H9 (cell line): ENCODE measurements around the gene ANKRD13A. TPM values are rescaled to one million over a fixed set of nuclear protein-coding genes. Genes with fewer than 3 reads are reported as not detected.
A peak's percentile ranks its signal among the peaks of the same experiment; 100 is the strongest.

Experiments
- DNase-seq: peaks from one replicate; pipeline ENCODE4 v3.0.0-alpha.2; 2017
- H2AFZ ChIP-seq: one replicate; pipeline ENCODE4 v1.6.1; 2013; ENCODE audit warnings: mild to moderate bottlenecking, low read length, control low read depth, moderate library complexity
- H2AK5ac ChIP-seq: 2 replicates; pipeline ENCODE4 v1.6.1; 2013; ENCODE audit warnings: low read length, control low read depth, mixed read lengths; ENCODE audit not compliant: insufficient read length
- H2BK120ac ChIP-seq: one replicate; pipeline ENCODE4 v1.6.1; 2013; ENCODE audit warnings: low read depth, mild to moderate bottlenecking, low read length, control low read depth, inconsistent platforms; ENCODE audit not compliant: poor library complexity, severe bottlenecking
- H2BK12ac ChIP-seq: 2 replicates; pipeline ENCODE4 v1.6.1; 2013; ENCODE audit warnings: low read length, control low read depth, mixed read lengths, low read depth; ENCODE audit not compliant: insufficient read length
- H2BK15ac ChIP-seq: 2 replicates; pipeline ENCODE4 v1.6.1; 2013; ENCODE audit warnings: low read depth, low read length, control low read depth
- H2BK20ac ChIP-seq: one replicate; pipeline ENCODE4 v1.6.1; 2013; ENCODE audit warnings: low read depth, mild to moderate bottlenecking, low read length, control low read depth, inconsistent platforms; ENCODE audit not compliant: poor library complexity, severe bottlenecking
- H2BK5ac ChIP-seq: 2 replicates; pipeline ENCODE4 v1.6.1; 2013; ENCODE audit warnings: low read length, control low read depth, mixed read lengths; ENCODE audit not compliant: insufficient read length
- H3K14ac ChIP-seq: 2 replicates; pipeline ENCODE4 v1.6.1; 2013; ENCODE audit warnings: low read length, control low read depth; ENCODE audit not compliant: insufficient read depth
- H3K18ac ChIP-seq: 2 replicates; pipeline ENCODE4 v1.6.1; 2013; ENCODE audit warnings: low read depth, mild to moderate bottlenecking, mixed read lengths, low read length, control low read depth; ENCODE audit not compliant: insufficient read length
- H3K23ac ChIP-seq: 2 replicates; pipeline ENCODE4 v1.6.1; 2013; ENCODE audit warnings: low read length, control low read depth, mixed read lengths, low read depth; ENCODE audit not compliant: insufficient read length
- H3K23me2 ChIP-seq: 2 replicates; pipeline ENCODE4 v1.6.1; 2013; ENCODE audit warnings: low read depth, mild to moderate bottlenecking, mixed read lengths, low read length, control low read depth; ENCODE audit not compliant: insufficient read length, poor library complexity, severe bottlenecking
- H3K27ac ChIP-seq: 2 replicates; pipeline ENCODE4 v1.5.1; 2013; ENCODE audit warnings: low read length, control low read depth, mixed read lengths, low read depth; ENCODE audit not compliant: insufficient read length
- H3K27me3 ChIP-seq: 2 replicates; pipeline ENCODE4 v1.6.1; 2013; ENCODE audit warnings: low read length, control low read depth, inconsistent platforms; ENCODE audit not compliant: insufficient read depth
- H3K4ac ChIP-seq: 2 replicates; pipeline ENCODE4 v1.6.1; 2013; ENCODE audit warnings: low read depth, mild to moderate bottlenecking, control low read depth, inconsistent platforms, low read length, moderate library complexity
- H3K4me1 ChIP-seq: 2 replicates; pipeline ENCODE4 v1.6.1; 2013; ENCODE audit warnings: low read length, control low read depth, inconsistent platforms; ENCODE audit not compliant: insufficient read depth
- H3K4me2 ChIP-seq: 2 replicates; pipeline ENCODE4 v1.6.1; 2013; ENCODE audit warnings: low read length, control low read depth, mixed read lengths; ENCODE audit not compliant: insufficient read length, insufficient read depth
- H3K56ac ChIP-seq: 2 replicates; pipeline ENCODE4 v1.6.1; 2013; ENCODE audit warnings: low read depth, mild to moderate bottlenecking, mixed read lengths, low read length, control low read depth; ENCODE audit not compliant: insufficient read length
- H3K79me1 ChIP-seq: 2 replicates; pipeline ENCODE4 v1.6.1; 2013; ENCODE audit warnings: low read depth, mild to moderate bottlenecking, moderate library complexity, low read length, control low read depth, inconsistent platforms; ENCODE audit not compliant: insufficient read depth, poor library complexity, severe bottlenecking
- H3K79me2 ChIP-seq: 2 replicates; pipeline ENCODE4 v1.6.1; 2013; ENCODE audit warnings: low read length, control low read depth, inconsistent platforms; ENCODE audit not compliant: insufficient read depth
- H3K9ac ChIP-seq: 2 replicates; pipeline ENCODE4 v1.6.1; 2013; ENCODE audit warnings: low read length, control low read depth, mixed read lengths; ENCODE audit not compliant: insufficient read length; ENCODE audit errors: extremely low read depth
- H3K9me3 ChIP-seq: one replicate; pipeline ENCODE4 v1.6.1; 2013; ENCODE audit warnings: low read depth, low read length, inconsistent platforms; ENCODE audit not compliant: control insufficient read depth
- H3T11ph ChIP-seq: one replicate; pipeline ENCODE4 v1.6.1; 2013; ENCODE audit warnings: mild to moderate bottlenecking, low read length, control low read depth, inconsistent platforms
- H4K20me1 ChIP-seq: one replicate; pipeline ENCODE4 v1.6.1; 2013; ENCODE audit not compliant: control insufficient read depth, insufficient read length, insufficient read depth
- H4K5ac ChIP-seq: 2 replicates; pipeline ENCODE4 v1.6.1; 2013; ENCODE audit warnings: low read depth, mild to moderate bottlenecking, mixed read lengths, low read length, control low read depth; ENCODE audit not compliant: insufficient read length
- H4K8ac ChIP-seq: replicated peaks from 2 replicates; pipeline ENCODE4 v1.6.1; 2013; ENCODE audit warnings: low read length, control low read depth, mixed read lengths, low read depth; ENCODE audit not compliant: insufficient read length
- H4K91ac ChIP-seq: 2 replicates; pipeline ENCODE4 v1.6.1; 2013; ENCODE audit warnings: low read depth, mild to moderate bottlenecking, moderate library complexity, mixed read lengths, low read length, control low read depth; ENCODE audit not compliant: insufficient read length
- H3K27ac Mint-ChIP-seq, 3 experiments: 2 replicates in 2 of 3; 3 replicates in 1 of 3; pipeline ENCODE4 v1.8.0; 2020 to 2021; ENCODE audit warnings: mixed read lengths in 3 of 3, mild to moderate bottlenecking in 1 of 3, moderate library complexity in 1 of 3
- H3K27me3 Mint-ChIP-seq: 2 replicates; pipeline ENCODE4 v1.8.0; 2021; ENCODE audit warnings: low read depth, mild to moderate bottlenecking, moderate library complexity, mixed read lengths
- H3K36me3 Mint-ChIP-seq, 3 experiments: 2 replicates in 2 of 3; 3 replicates in 1 of 3; pipeline ENCODE4 v1.8.0; 2020 to 2021; ENCODE audit warnings: low read depth in 3 of 3, mixed read lengths in 3 of 3; ENCODE audit not compliant: insufficient read depth in 1 of 3
- H3K4me1 Mint-ChIP-seq, 2 experiments: 2 replicates each; pipeline ENCODE4 v1.8.0; 2020; ENCODE audit warnings: mixed read lengths in 2 of 2
- H3K4me3 Mint-ChIP-seq, 2 experiments: 2 replicates in 1 of 2; 3 replicates in 1 of 2; pipeline ENCODE4 v1.8.0; 2020 to 2021; ENCODE audit warnings: mild to moderate bottlenecking in 2 of 2, mixed read lengths in 2 of 2, moderate library complexity in 1 of 2
- H3K9me3 Mint-ChIP-seq, 2 experiments: 2 replicates in 1 of 2; 3 replicates in 1 of 2; pipeline ENCODE4 v1.8.0; 2020; ENCODE audit warnings: mild to moderate bottlenecking in 2 of 2, mixed read lengths in 2 of 2, moderate library complexity in 1 of 2
- WGBS: extraction: QIAGEN DNeasy Blood & Tissue Kit; methylation state at CpG from one replicate; pipeline ENCODE4 v1.1.7; 2013; ENCODE audit warnings: missing lambda C conversion rate, low lambda C conversion rate, mixed read lengths; ENCODE audit not compliant: insufficient read length; ENCODE audit errors: extremely low coverage; 5-methylcytosine and 5-hydroxymethylcytosine counted together
- total RNA-seq: library from RNA; stranded (reverse); gene quantifications from 2 replicates; pipeline ENCODE4 v1.2.1, GENCODE V29; 2021
- TF ChIP-seq, protein P1 (sequence below): fragments of 200-600 bp; sonication (generic); conservative IDR thresholded peaks from 3 replicates; pipeline ENCODE4 v1.8.0; 2021; ENCODE audit warnings: antibody characterized with exemption, mild to moderate bottlenecking

Gene ANKRD13A
- total RNA-seq, 1 experiment from 2014 or later, result 18.0 TPM

DNA sequence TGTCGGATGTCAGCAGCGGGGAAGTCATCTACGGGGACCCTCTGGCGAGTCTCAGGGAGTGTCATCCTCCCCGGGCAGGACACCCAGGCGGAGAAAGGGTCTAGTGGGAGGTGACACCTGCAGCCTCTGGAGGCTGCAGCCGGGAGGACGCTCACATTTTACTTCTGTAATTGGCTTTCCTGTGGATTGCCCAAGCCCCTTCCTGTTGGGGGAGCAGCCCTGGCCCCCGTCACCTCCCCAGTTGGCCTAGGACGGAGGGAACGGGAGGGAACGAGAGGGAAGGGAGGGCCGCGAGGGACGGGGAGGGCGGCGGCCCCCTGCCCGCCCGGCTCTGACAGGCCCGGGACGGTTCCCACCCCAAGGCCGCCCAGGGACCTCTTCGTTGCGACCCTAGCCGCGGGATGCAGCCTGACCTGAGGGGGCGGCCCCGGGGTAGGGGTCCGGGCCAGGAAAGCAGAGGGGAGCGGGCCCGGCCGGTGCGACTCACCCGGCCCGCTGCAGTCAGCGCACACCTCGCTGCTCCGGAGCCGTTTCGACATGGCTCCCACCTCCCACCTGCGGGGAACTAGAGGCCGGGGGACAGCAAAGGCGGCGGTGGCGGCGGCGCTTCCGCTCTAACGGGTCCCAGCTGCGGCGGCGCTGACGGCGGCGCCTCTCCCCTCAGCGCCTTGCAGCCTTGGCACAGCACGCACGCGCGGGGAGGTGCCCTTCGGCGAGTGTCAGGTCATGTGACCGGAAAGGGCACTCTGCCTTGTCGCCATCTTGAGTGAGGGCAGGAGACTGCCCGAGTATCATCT is 3.3 kb upstream of the ANKRD13A start, which contains the start of gene GIT2:
Gene GIT2 (minus strand): TSS at position 683 of the 797 bp plus-strand sequence. CDS start 144 bp downstream, at position 539.
- no peak within 1 kb of the TSS for H4K91ac ChIP-seq
- no peaks in the 10 kb centered on the region for H3K27me3 ChIP-seq
- H3K23ac ChIP-seq, result no peak within 1 kb of the TSS
- H3K23me2 ChIP-seq, result peaks cover 16% of the 10 kb centered on the region
- no peak within 1 kb of the TSS for H3K4ac ChIP-seq
- H3K4me2 ChIP-seq, result peak within 1 kb of the TSS; percentile 82
- Mint-ChIP-seq H3K36me3 (peaks cover 0 to 5% (median 4%) of the 10 kb centered on the region in 3 experiments; a peak in 3 of 7 replicates), H3K4me3 (peak within 1 kb of the TSS; percentile 86 to 93), H3K27ac (peak within 1 kb of the TSS; percentile 72 to 96 (median 90); a peak in 5 of 7 replicates), H3K4me1 (peaks cover 27 to 30% of the 10 kb centered on the region in 2 experiments), H3K9me3 (no peaks in the 10 kb centered on the region), H3K27me3 (peaks cover 10% of the 10 kb centered on the region)
- H3K27ac ChIP-seq, result no peak within 1 kb of the TSS
- no peak within 1 kb of the TSS for H2BK5ac ChIP-seq
- no peak within 1 kb of the TSS for H2BK20ac ChIP-seq
- no CpG with 5 or more reads among the region's 65 CpGs for WGBS
- H2BK15ac ChIP-seq, result no peak within 1 kb of the TSS
- no peak within 1 kb of the TSS for H4K8ac ChIP-seq
- no peak within 1 kb of the TSS for H2BK120ac ChIP-seq
- TF ChIP-seq, protein P1, sequence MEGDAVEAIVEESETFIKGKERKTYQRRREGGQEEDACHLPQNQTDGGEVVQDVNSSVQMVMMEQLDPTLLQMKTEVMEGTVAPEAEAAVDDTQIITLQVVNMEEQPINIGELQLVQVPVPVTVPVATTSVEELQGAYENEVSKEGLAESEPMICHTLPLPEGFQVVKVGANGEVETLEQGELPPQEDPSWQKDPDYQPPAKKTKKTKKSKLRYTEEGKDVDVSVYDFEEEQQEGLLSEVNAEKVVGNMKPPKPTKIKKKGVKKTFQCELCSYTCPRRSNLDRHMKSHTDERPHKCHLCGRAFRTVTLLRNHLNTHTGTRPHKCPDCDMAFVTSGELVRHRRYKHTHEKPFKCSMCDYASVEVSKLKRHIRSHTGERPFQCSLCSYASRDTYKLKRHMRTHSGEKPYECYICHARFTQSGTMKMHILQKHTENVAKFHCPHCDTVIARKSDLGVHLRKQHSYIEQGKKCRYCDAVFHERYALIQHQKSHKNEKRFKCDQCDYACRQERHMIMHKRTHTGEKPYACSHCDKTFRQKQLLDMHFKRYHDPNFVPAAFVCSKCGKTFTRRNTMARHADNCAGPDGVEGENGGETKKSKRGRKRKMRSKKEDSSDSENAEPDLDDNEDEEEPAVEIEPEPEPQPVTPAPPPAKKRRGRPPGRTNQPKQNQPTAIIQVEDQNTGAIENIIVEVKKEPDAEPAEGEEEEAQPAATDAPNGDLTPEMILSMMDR, result no peak
- peaks cover 3% of the 10 kb centered on the region for H4K20me1 ChIP-seq
- peak; percentile 97 for DNase-seq
- H3K4me1 ChIP-seq, result peaks cover 2% of the 10 kb centered on the region; the same call in 1 of the 2 replicates
- H2BK12ac ChIP-seq, result no peak within 1 kb of the TSS
- no peak within 1 kb of the TSS for H3K18ac ChIP-seq
- no peak within 1 kb of the TSS for H3T11ph ChIP-seq
- no peak within 1 kb of the TSS for H2AK5ac ChIP-seq
- H3K79me2 ChIP-seq, result no peaks in the 10 kb centered on the region
- H3K56ac ChIP-seq, result no peak within 1 kb of the TSS
- H3K9me3 ChIP-seq, result no peaks in the 10 kb centered on the region
- H4K5ac ChIP-seq, result peak within 1 kb of the TSS; percentile 86
- H3K14ac ChIP-seq, result no peak within 1 kb of the TSS
- no peaks in the 10 kb centered on the region for H3K79me1 ChIP-seq
- H3K9ac ChIP-seq, result peak within 1 kb of the TSS; percentile 20
- H2AFZ ChIP-seq, result peak within 1 kb of the TSS; percentile 80
